OCI-LY7 (cell line): ENCODE measurements around the gene OGG1. TPM values are rescaled to one million over a fixed set of nuclear protein-coding genes. Genes with fewer than 3 reads are reported as not detected.

Source experiments
- BruUV-seq: library from RNA; stranded (reverse); fragments of 400-500 nt; replicated peaks from 2 replicates; lab custom pipeline; 2021; lab: Mats Ljungman, UMichigan
- CTCF ChIA-PET: fragments of 300-600 bp; sonication (Branson Sonifier 250); formaldehyde crosslinking; loops from one replicate; lab custom pipeline; 2022; ENCODE audit warnings: antibody characterized with exemption; ENCODE audit not compliant: unreplicated experiment; lab: Charles Lee
- POLR2A ChIA-PET: fragments of 300-600 bp; sonication (Branson Sonifier 250); formaldehyde crosslinking; loops from one replicate; lab custom pipeline; 2022; ENCODE audit warnings: antibody characterized with exemption; lab: Charles Lee
- DNase-seq: peaks from one replicate; pipeline ENCODE4 v3.0.0-alpha.2; 2015; ENCODE audit warnings: low spot score
- H2AFZ ChIP-seq: fragments of 200-600 bp; sonication (generic), shearing (Covaris generic); 2 replicates; pipeline ENCODE4 v1.6.1; 2014; ENCODE audit warnings: mild to moderate bottlenecking, antibody characterized with exemption, low read length, moderate library complexity
- H3K27ac ChIP-seq: fragments of 200-600 bp; sonication (generic); 2 replicates; pipeline ENCODE4 v1.5.1; 2014; ENCODE audit warnings: mixed run types, low read depth, mild to moderate bottlenecking, moderate library complexity, low read length, inconsistent platforms; ENCODE audit not compliant: poor library complexity, severe bottlenecking
- H3K36me3 ChIP-seq: fragments of 200-600 bp; sonication (generic); 2 replicates; pipeline ENCODE4 v1.6.1; 2014; ENCODE audit warnings: mild to moderate bottlenecking, antibody characterized with exemption, low read length, moderate library complexity, mixed read lengths; ENCODE audit not compliant: insufficient read depth
- H3K4me1 ChIP-seq: fragments of 200-600 bp; sonication (generic); 2 replicates; pipeline ENCODE4 v1.5.1; 2014; ENCODE audit warnings: mild to moderate bottlenecking, low read length; ENCODE audit not compliant: insufficient read depth, poor library complexity, severe bottlenecking
- H3K4me2 ChIP-seq: fragments of 200-600 bp; sonication (generic); 2 replicates; pipeline ENCODE4 v1.6.1; 2014; ENCODE audit warnings: mild to moderate bottlenecking, low read length
- H3K4me3 ChIP-seq: fragments of 200-600 bp; sonication (generic); 2 replicates; pipeline ENCODE4 v1.5.1; 2014; ENCODE audit warnings: mild to moderate bottlenecking, low read depth, low read length; ENCODE audit not compliant: poor library complexity, severe bottlenecking
- H3K79me2 ChIP-seq: fragments of 200-600 bp; sonication (generic); 2 replicates; pipeline ENCODE4 v1.6.1; 2016; ENCODE audit warnings: low read depth, mild to moderate bottlenecking, low read length, moderate library complexity, mixed read lengths; ENCODE audit not compliant: insufficient read depth
- H3K9me2 ChIP-seq: fragments of 200-600 bp; sonication (generic); 2 replicates; pipeline ENCODE4 v1.6.1; 2016; ENCODE audit warnings: mild to moderate bottlenecking, low read length, mixed read lengths; ENCODE audit not compliant: insufficient read depth
- H3K9me3 ChIP-seq: fragments of 200-600 bp; sonication (generic); 2 replicates; pipeline ENCODE4 v1.6.1; 2014; ENCODE audit warnings: mild to moderate bottlenecking, mixed run types, low read length, mixed read lengths
- H4K20me1 ChIP-seq: fragments of 200-600 bp; sonication (generic); 2 replicates; pipeline ENCODE4 v1.6.1; 2014; ENCODE audit warnings: mild to moderate bottlenecking, antibody characterized with exemption, low read length, moderate library complexity, mixed read lengths; ENCODE audit not compliant: insufficient read depth
- EZH2phosphoT487 ChIP-seq: fragments of 200-600 bp; sonication (generic); IDR thresholded peaks from 2 replicates; pipeline ENCODE4 v1.6.1; 2018; ENCODE audit warnings: low read depth, borderline replicate concordance, mild to moderate bottlenecking, mixed run types, antibody characterized with exemption, low read length, moderate library complexity, mixed read lengths
- intact Hi-C: fragments of 100-400 bp; cut with micrococcal nuclease; formaldehyde crosslinking; loops from one replicate; pipeline ENCODE4 v1.10.0; 2022; ENCODE audit not compliant: unreplicated experiment
- total RNA-seq, 2 experiments: library from RNA; depleted of rRNA in 1 of 2; stranded (reverse); fragments of >200 nt in 1 of 2; shearing (Covaris generic) in 1 of 2; gene quantifications; 2 replicates each; pipeline ENCODE4 v1.2.3, GENCODE V29; 2014 to 2022
- TF ChIP-seq, protein P1 (sequence below): fragments of 200-600 bp; sonication (generic); conservative IDR thresholded peaks from 2 replicates; pipeline ENCODE4 v1.5.1; 2014; ENCODE audit warnings: mild to moderate bottlenecking, antibody characterized with exemption, low read length, moderate library complexity, mixed read lengths

OGG1 gene
- total RNA-seq, 2 experiments from 2014 or later, result 119 to 121 TPM

DNA sequence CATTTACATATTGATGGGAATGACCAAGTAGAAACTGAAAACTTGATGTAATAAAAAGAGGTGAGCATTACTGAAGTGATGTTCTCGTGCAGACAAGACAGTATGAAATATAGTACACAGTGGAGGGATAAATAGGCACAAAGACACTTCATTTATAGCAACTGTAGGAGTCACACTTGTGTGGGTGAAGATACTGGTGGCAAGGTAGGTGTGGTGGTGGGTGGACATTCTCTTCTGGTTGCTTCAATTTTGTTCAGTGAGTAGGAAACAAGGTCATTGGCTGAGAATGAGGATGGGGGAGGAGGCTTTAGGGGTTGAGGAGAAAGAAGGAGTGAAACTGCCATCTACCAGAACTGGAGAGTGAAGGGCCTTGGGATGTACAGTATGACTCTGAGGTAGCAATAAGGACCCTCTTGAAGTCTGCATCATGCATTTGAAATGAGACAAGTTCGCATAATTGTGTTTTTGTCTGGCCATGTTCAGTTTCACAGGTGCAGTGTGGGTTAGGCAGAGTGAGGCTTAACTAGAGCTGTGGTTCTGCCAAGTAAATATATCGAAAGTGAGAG, 39.5 kb upstream of the OGG1 start:
- BruUV-seq, result no TSS peak
- Histone ChIP-seq H3K27ac (no peak overlapping the region), H3K36me3 (no peaks in the 10 kb centered on the region), H3K4me1 (no peaks in the 10 kb centered on the region), H2AFZ (no peak overlapping the region), H3K9me3 (no peaks in the 10 kb centered on the region), H3K79me2 (no peaks in the 10 kb centered on the region), H3K4me2 (no peak overlapping the region), H3K4me3 (no peak overlapping the region), H3K9me2 (no peaks in the 10 kb centered on the region), H4K20me1 (no peaks in the 10 kb centered on the region)
- ChIA-PET CTCF (no interaction called here), POLR2A (no interaction called here)
- TF ChIP-seq EZH2phosphoT487, result no peak
- TF ChIP-seq, protein P1, sequence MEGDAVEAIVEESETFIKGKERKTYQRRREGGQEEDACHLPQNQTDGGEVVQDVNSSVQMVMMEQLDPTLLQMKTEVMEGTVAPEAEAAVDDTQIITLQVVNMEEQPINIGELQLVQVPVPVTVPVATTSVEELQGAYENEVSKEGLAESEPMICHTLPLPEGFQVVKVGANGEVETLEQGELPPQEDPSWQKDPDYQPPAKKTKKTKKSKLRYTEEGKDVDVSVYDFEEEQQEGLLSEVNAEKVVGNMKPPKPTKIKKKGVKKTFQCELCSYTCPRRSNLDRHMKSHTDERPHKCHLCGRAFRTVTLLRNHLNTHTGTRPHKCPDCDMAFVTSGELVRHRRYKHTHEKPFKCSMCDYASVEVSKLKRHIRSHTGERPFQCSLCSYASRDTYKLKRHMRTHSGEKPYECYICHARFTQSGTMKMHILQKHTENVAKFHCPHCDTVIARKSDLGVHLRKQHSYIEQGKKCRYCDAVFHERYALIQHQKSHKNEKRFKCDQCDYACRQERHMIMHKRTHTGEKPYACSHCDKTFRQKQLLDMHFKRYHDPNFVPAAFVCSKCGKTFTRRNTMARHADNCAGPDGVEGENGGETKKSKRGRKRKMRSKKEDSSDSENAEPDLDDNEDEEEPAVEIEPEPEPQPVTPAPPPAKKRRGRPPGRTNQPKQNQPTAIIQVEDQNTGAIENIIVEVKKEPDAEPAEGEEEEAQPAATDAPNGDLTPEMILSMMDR, result no peak
- DNase-seq, result no peak
- intact Hi-C loops, result no loop called here

DNA sequence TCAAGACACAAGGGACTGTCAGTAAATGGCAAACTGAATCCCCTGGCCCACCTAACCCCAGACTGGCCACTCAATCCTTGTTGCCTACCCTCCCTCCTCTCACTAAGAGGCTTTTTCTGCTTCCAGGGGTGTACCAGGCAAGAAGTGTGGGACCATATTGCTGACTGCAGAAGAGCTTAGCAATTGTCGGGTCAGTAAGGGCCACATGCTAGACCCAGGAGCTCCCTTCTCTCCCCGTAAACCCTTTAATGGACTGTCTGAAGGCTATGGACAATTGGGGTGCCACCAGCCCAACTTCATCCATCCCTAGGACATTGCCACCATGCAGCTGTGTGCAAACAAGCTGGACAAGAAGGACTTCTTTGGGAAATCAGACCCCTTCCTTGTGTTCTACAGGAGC, 37.3 kb upstream of the OGG1 start:
- no peaks in the 10 kb centered on the region for H3K79me2 ChIP-seq
- H3K4me2 ChIP-seq, result no peak overlapping the region
- intact Hi-C loops, result no loop called here
- ChIA-PET POLR2A (no interaction called here), CTCF (interaction anchor here (1.0 kb wide), 1 partner anchor 23 kb away, joined by 3 read pairs; no protein-coding TSS in a partner anchor)
- no peak overlapping the region for H2AFZ ChIP-seq
- H3K4me3 ChIP-seq, result no peak overlapping the region
- no peaks in the 10 kb centered on the region for H3K9me2 ChIP-seq
- H3K27ac ChIP-seq, result no peak overlapping the region
- no peaks in the 10 kb centered on the region for H3K9me3 ChIP-seq
- no peaks in the 10 kb centered on the region for H3K4me1 ChIP-seq
- no peak for DNase-seq
- no peaks in the 10 kb centered on the region for H4K20me1 ChIP-seq
- TF ChIP-seq, protein P1, result no peak
- no peak for TF ChIP-seq EZH2phosphoT487
- BruUV-seq, result no TSS peak
- no peaks in the 10 kb centered on the region for H3K36me3 ChIP-seq

DNA sequence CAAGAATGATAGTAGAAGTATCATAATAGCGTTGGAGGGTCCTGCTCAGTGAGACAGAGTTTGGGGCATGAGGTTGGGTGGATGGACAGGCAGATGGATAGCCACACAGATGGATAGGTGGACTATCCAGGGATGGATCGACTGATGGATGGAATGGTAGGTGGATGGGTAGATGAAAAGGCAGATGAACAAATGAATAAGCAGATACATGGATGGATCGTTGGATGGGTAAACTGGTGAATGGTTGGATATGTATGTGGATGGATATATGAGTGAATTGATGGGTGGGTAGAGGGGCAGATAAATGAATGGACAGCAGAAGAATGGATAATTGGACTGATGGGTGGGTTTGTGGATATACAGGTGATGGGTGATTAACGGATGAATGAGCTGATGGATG, 36.6 kb upstream of the OGG1 start:
- Histone ChIP-seq H4K20me1 (no peaks in the 10 kb centered on the region), H3K79me2 (no peaks in the 10 kb centered on the region), H3K4me3 (no peak overlapping the region), H2AFZ (no peak overlapping the region), H3K36me3 (no peaks in the 10 kb centered on the region), H3K9me3 (no peaks in the 10 kb centered on the region), H3K9me2 (no peaks in the 10 kb centered on the region), H3K4me1 (no peaks in the 10 kb centered on the region), H3K4me2 (no peak overlapping the region), H3K27ac (no peak overlapping the region)
- TF ChIP-seq, protein P1, result no peak
- intact Hi-C loops, result no loop called here
- no TSS peak for BruUV-seq
- CTCF ChIA-PET, result interaction anchor here (1.0 kb wide), 1 partner anchor 23 kb away, joined by 3 read pairs; no protein-coding TSS in a partner anchor
- POLR2A ChIA-PET, result no interaction called here
- DNase-seq, result no peak
